ENCODE results near the gene RALGPS2. TPM values are rescaled to one million over a fixed set of nuclear protein-coding genes. Genes with fewer than 3 reads are reported as not detected.

The RALGPS2 gene
- polyA plus RNA-seq, 3 donors, result 2.0 to 4.2 (median 2.3) TPM

- H3K27ac Mint-ChIP-seq, result no peak overlapping the region
Measured at GRCh38 chr1:178964469-178965330, 239.7 kb downstream of the RALGPS2 start.

DNA sequence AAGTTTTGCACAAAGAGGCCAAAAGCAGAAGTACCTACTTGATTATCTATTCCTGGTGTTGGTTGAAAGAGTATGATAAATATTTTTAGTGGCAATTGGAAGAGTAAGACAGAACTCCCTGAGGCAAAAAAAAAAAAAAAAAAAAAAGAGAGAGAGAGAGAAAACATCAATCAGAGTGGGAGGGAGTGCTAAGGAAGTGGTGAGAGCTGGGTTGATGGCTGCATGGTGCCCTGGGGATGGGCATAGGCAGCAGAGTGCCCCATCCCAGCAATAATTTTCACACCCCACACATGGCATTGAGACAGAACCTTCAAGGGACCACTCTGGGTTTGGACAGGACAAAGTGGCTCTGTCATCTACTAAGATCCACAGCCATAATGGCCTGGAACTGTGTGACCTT lies 241.3 kb downstream of the RALGPS2 start:
- peaks cover 0 to 7% of the 10 kb centered on the region in 2 donors for H3K9me3 ChIP-seq (replicated peaks in 1 of 2; ENCODE audit: control insufficient read depth in 1 of 2, insufficient read depth in 1 of 2, low read length in 2 of 2)
- H3K27ac Mint-ChIP-seq, result peak overlapping the region in 2 of 7 donors; percentile 36 to 55
- H3K27me3 Mint-ChIP-seq (ENCODE audit: low read depth in 3 of 3), result peaks cover 0 to 7% (median 1%) of the 10 kb centered on the region in 3 donors
- H3K4me3 ChIP-seq (replicated peaks in 1 of 3; ENCODE audit: low read depth in 2 of 3, low read length in 3 of 3), result no peak overlapping the region
- DNase-seq, result no peak
- peaks cover 0 to 8% (median 3%) of the 10 kb centered on the region in 7 donors for H3K9me3 Mint-ChIP-seq
- no peak overlapping the region for H3K9ac ChIP-seq (ENCODE audit: insufficient read depth, low read length, poor library complexity, severe bottlenecking)
- TF ChIP-seq, protein P1, sequence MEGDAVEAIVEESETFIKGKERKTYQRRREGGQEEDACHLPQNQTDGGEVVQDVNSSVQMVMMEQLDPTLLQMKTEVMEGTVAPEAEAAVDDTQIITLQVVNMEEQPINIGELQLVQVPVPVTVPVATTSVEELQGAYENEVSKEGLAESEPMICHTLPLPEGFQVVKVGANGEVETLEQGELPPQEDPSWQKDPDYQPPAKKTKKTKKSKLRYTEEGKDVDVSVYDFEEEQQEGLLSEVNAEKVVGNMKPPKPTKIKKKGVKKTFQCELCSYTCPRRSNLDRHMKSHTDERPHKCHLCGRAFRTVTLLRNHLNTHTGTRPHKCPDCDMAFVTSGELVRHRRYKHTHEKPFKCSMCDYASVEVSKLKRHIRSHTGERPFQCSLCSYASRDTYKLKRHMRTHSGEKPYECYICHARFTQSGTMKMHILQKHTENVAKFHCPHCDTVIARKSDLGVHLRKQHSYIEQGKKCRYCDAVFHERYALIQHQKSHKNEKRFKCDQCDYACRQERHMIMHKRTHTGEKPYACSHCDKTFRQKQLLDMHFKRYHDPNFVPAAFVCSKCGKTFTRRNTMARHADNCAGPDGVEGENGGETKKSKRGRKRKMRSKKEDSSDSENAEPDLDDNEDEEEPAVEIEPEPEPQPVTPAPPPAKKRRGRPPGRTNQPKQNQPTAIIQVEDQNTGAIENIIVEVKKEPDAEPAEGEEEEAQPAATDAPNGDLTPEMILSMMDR (IDR thresholded peaks at IDR 0.05), result no peak
- H4K20me1 ChIP-seq (ENCODE audit: insufficient read depth, low read length), result no peaks in the 10 kb centered on the region
- intact Hi-C loops (cut with micrococcal nuclease), result no loop called here
- H3K36me3 Mint-ChIP-seq, result no peaks in the 10 kb centered on the region
- H3K4me1 Mint-ChIP-seq, result peaks cover 9% of the 10 kb centered on the region
- no peak overlapping the region for H2AFZ ChIP-seq (ENCODE audit: insufficient read depth, low read depth, low read length, poor library complexity, severe bottlenecking)
- no peaks in the 10 kb centered on the region for H3K27me3 ChIP-seq (ENCODE audit: control insufficient read depth in 2 of 2, insufficient read depth in 2 of 2, low read length in 2 of 2)
- H3K79me2 ChIP-seq (ENCODE audit: insufficient read depth, low read length), result no peaks in the 10 kb centered on the region
- H3K4me2 ChIP-seq (replicated peaks; ENCODE audit: extremely low read depth, low read length, poor library complexity, severe bottlenecking), result no peak overlapping the region
- H3K4me1 ChIP-seq (ENCODE audit: control insufficient read depth in 1 of 2, insufficient read depth in 2 of 2, low read length in 2 of 2), result peaks cover 0 to 5% of the 10 kb centered on the region in 2 donors
- no peak overlapping the region for H3K4me3 Mint-ChIP-seq
- no peak overlapping the region for H3K27ac ChIP-seq (ENCODE audit: low read depth in 1 of 2, low read length in 2 of 2)
- H3K36me3 ChIP-seq (replicated peaks in 1 of 2; ENCODE audit: control insufficient read depth in 1 of 2, insufficient read depth in 2 of 2, low read length in 2 of 2), result no peaks in the 10 kb centered on the region

More at GRCh38 chr1:178964469-178965330, 239.7 kb downstream of the RALGPS2 start:
- TF ChIP-seq, protein P1 (IDR thresholded peaks at IDR 0.05), result no peak
- Histone ChIP-seq H2AFZ (ENCODE audit: insufficient read depth, low read depth, low read length, poor library complexity, severe bottlenecking) (no peak overlapping the region), H3K27ac (ENCODE audit: low read depth in 1 of 2, low read length in 2 of 2) (no peak overlapping the region), H3K4me2 (replicated peaks; ENCODE audit: extremely low read depth, low read length, poor library complexity, severe bottlenecking) (no peak overlapping the region), H4K20me1 (ENCODE audit: insufficient read depth, low read length) (no peaks in the 10 kb centered on the region), H3K9ac (ENCODE audit: insufficient read depth, low read length, poor library complexity, severe bottlenecking) (no peak overlapping the region), H3K9me3 (replicated peaks in 1 of 2; ENCODE audit: control insufficient read depth in 1 of 2, insufficient read depth in 1 of 2, low read length in 2 of 2) (peaks cover 0 to 7% of the 10 kb centered on the region in 2 donors), H3K79me2 (ENCODE audit: insufficient read depth, low read length) (no peaks in the 10 kb centered on the region), H3K4me3 (replicated peaks in 1 of 3; ENCODE audit: low read depth in 2 of 3, low read length in 3 of 3) (no peak overlapping the region), H3K4me1 (ENCODE audit: control insufficient read depth in 1 of 2, insufficient read depth in 2 of 2, low read length in 2 of 2) (peaks cover 0 to 5% of the 10 kb centered on the region in 2 donors), H3K36me3 (replicated peaks in 1 of 2; ENCODE audit: control insufficient read depth in 1 of 2, insufficient read depth in 2 of 2, low read length in 2 of 2) (no peaks in the 10 kb centered on the region), H3K27me3 (ENCODE audit: control insufficient read depth in 2 of 2, insufficient read depth in 2 of 2, low read length in 2 of 2) (no peaks in the 10 kb centered on the region)
- peaks cover 0 to 4% (median 3%) of the 10 kb centered on the region in 3 donors for H3K27me3 Mint-ChIP-seq (ENCODE audit: low read depth in 3 of 3)
- intact Hi-C loops (cut with micrococcal nuclease), result no loop called here
- H3K4me3 Mint-ChIP-seq, result no peak overlapping the region
- peaks cover 9% of the 10 kb centered on the region for H3K4me1 Mint-ChIP-seq
- H3K36me3 Mint-ChIP-seq, result no peaks in the 10 kb centered on the region
- peaks cover 0 to 8% (median 3%) of the 10 kb centered on the region in 7 donors for H3K9me3 Mint-ChIP-seq
- DNase-seq, result no peak
- WGBS (ENCODE audit: insufficient coverage), result 100% methylated on average over 1 of the region's 8 CpGs
